ENCODE measurements around the gene WDR18.

Gene WDR18

GRCh38 chr19:966485-967088 lies 17.6 kb upstream of the WDR18 start:
- no peak for DNase-seq

- DNase-seq, result no peak
These were observed 13.4 kb upstream of the WDR18 start for GRCh38 chr19:970695-971094.

- no peak for DNase-seq
These were observed 12.3 kb upstream of the WDR18 start for GRCh38 chr19:971795-972194.

DNA sequence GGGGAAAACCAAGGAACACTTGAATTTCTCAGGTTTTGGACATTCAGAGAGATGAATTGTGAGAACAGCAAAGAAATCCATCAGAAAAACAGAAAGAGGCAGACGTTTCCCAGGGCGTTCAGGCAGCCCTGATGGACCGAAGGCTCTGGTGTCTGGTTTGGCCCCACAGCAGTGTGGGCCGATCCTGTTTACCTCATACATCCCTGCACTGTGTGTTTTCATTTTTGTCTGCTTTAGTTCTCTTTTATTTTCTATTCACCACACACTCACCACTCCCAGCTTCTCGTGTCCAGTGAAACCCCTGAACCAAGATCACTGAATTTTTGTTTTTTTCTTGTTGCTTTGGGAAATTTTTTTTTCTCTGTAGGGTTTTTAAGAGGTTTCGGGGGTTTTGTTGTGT lies 11.9 kb upstream of the WDR18 start:
- no peak for DNase-seq

DNA sequence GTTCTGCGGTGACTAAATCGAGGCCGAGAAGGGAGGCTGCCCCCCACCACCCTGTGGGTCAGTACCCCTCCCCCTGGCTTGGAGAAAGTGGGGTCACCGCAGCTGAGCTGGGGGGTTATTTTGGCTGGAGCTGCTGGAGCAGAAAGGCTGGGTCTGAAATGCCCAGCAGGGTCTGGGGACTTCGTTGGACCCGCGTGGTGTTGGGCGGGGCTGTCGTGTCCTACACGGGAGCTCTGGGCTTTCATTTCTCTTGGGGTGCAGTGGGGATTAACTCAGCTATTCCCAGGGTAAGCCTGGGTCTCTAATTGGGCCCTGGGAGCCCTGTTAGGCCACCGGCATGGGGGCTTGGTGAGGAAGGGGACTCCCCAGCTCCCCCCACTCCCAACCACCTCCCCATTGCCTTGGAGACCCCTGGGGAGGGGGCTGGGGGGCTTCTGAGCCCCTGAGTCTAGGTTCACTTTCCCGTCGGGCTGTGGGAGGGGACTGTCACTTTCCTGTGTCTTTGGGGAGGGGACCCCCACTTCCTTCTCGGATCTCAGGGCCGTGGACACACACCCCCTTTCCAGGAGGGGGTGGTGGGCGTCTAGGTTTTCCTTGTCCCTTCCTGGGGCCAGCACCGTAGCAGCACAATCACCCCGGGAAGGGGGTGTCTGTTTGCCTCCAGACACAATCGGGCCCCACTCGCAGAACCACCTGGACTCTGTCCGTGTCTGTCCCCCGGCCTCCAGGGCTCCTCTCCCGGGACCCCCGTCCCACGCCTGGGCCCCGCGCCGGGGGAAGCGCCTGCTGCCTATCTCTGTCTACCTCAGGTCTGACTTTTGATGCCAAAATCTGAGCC lies 10.2 kb upstream of the WDR18 start:
- DNase-seq, result no peak

DNA sequence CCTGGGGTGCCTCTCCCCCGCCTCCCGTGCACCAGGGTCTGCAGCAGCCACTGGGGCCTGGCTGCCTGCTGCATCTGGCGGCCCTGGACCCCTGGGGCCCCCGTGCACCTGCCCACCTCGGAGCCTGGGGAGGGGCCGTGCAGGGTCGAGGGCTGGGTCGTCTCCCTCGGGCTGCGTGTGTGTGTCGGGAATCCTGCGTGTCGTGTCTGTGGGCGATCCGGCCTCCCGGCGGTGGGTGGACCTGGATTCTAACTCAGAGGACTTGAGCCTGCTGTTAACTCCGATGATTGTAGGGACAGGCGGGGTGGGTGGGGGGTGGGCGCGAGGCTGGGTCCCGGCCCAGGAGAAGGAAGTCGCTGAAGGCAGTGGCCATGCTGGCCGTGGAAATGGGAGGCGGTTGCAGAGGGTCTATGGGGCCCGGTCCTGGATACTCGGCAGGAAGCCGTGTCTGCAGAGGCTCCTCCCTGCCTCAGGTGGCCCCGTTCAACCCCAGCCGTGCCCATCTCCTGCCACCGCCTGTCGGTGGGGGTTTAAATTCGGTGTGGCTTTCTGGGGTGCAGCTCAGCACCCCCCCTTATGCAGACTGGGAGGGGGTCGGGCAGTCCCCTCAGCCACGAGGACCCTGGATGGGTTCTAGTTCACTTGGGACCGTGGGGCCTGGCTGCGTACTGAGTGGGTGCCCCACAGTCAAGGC lies 9.4 kb upstream of the WDR18 start:
- no peak for DNase-seq

DNA sequence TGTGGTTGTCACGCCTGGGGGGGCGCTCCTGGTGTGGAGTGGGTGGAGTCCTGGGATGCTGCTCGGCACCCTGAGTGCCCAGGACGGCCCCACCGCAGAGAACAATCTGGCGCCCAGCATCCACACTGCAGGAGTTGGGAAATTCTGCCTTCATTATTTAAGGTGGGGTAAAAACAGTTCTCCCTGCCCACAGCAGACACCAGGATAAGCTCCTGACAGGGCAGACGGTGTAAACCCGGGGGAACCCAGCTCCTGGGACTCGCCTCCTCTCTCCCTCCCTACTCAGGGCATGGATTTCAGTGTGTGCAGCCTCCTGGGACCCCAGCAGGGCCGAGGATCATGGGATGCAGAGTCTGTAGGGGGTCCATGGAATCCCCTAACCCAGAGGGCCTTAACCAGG lies 7.7 kb upstream of the WDR18 start:
- DNase-seq, result no peak

GRCh38 chr19:977058-977464 lies 7.1 kb upstream of the WDR18 start:
- DNase-seq, result no peak

GRCh38 chr19:979318-979741 lies 4.8 kb upstream of the WDR18 start:
- no peak for DNase-seq

GRCh38 chr19:980133-980998 lies 3.8 kb upstream of the WDR18 start:
- DNase-seq, result no peak

DNA sequence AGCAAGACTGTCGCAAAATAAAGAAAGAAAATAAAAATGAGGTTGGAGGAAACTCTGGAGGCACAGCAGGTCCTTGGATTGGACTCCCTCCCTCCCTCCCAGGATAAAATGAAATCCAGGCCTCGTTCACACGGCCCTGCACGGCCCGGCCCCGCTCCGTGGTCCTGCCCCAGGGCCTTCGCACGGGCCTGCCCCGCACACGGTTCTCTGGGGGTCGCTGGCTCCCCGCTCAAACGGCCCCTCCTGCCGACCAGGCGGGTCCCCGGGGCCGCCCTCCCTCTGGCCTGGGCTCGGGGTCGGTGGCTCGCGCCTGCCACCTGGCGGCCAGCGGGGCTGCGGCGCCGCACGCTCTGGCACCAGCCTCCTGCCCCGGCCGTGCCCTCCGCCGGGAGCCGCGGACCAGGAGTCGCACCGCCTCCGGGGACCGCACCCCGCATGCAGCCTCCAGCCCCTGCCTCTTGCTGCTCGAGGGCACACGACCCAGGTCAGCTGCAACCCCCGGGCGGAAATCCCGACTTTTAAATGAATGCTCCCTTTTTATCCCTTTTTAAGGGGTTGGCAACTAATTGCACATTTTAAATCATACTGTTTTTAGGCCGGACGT lies 1.5 kb upstream of the WDR18 start:
- peak; percentile 83 for DNase-seq

DNA sequence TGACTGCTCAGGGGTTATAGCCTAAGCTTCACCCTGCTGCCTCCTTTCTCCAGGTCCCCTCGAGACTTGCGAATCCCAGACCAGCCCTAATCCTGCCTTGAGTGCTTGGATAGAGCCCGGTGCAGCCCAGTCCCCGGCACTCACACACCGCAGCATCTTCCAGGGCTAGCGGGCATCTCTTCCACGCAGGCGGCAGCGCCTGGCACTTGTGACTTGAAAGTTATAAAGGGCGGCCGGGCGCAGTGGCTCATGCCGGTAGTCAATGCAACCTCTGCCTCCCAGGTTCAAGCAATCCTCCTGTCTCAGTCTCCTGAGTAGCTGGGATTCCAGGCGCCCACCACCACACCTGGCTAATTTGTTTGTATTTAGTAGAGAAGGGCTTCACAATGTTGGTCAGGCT lies 1.9 kb downstream of the WDR18 start:
- DNase-seq, result no peak

DNA sequence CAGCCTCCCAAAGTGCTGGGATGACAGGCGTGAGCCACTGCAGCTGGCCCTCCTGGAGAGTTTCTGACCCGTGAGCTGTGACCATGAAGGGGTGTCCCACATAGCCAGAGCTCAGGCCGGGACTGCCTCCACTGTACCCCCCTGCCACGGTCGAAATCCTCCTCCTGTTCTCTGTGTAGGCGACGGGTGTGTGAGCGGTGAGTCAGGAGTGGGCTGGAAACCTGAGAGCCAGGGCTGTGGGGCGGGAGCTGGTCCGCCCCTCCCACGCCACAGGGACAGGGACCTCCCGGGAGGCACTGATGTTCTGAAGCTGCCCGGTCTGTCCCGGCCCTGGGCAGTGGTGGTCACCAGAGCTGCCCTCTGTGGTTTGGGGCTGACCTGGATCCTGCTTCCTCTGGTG lies 3.9 kb downstream of the WDR18 start:
- DNase-seq, result no peak

GRCh38 chr19:988510-988909 lies 4.4 kb downstream of the WDR18 start:
- DNase-seq, result no peak

DNA sequence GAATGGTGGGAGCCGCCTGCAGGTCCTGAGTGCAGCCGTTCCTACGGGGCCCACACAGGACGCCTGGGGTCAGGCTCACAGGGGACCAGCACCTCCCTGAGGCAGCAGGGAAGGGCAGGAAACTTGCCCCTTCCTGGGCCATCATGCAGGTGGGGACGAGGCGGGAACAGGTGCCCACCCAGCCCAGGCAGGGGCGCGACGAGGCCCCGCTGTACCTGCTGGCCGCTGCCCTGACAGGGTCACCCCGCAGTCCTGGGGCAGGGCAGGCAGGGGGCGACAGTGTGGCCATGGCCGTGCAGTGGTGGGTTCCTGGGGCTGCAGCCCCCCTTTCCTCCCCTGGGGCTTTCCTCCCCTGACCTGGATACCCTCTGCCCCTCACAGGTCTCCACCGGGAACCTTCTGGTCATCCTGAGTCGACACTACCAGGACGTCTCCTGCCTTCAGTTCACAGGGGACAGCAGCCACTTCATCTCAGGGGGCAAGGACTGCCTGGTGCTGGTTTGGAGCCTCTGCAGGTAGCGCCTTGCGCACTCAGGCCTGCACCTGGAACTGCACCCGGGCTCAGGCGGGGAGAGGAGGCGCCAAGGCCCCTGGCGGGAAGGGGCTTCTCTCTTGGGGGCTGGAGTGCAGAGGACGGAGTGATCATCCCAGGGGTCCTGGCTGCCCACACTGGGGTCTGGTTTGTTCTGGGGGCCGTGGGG lies 5.4 kb downstream of the WDR18 start:
- DNase-seq, result no peak

GRCh38 chr19:990119-990571 lies 6.0 kb downstream of the WDR18 start:
- no peak for DNase-seq

GRCh38 chr19:990746-991145 lies 6.6 kb downstream of the WDR18 start:
- DNase-seq, result no peak

DNA sequence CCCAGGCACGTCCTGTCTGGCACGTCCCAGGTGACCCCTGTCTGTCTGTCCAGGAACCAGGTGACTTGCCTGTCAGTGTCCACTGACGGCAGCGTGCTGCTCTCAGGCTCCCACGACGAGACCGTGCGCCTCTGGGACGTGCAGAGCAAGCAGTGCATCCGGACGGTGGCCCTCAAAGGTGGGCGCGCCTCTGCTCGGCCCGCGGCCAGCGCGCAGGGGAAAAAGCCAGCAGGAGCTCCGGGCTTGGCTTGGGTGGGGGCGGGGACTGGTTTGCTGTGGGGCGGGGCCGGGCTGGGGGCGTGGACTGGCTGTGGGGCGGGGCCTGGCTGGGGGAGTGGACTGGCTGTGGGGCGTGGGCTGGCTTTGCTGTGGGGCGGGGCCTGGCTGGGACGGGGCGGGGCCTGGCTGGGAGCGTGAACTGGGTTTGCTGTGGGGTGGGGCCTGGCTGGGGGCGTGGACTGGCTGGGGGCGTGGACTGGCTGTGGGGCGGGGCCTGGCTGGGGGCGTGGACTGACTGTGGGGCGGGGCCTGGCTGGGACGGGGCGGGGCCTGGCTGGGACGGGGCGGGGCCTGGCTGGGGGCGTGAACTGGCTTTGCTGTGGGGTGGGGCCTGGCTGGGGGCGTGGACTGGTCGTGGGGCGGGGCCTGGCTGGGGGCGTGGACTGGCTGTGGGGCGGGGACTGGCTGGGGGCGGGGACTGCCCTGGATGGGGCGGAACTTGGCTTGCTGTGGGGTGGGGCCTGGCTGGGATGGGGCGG lies 7.2 kb downstream of the WDR18 start:
- DNase-seq, result peak; percentile 94

GRCh38 chr19:991932-992669 lies 8.0 kb downstream of the WDR18 start:
- DNase-seq, result no peak

GRCh38 chr19:992670-993055 lies 8.5 kb downstream of the WDR18 start:
- DNase-seq, result no peak
